Measurements from ENCODE around the gene AFP.

The AFP gene

GRCh38 chr4:73456177-73457022, 20.4 kb downstream of the AFP start:
- no peak for TF ChIP-seq CTCF (IDR thresholded peaks at IDR 0.05)

- no peak for TF ChIP-seq CTCF (IDR thresholded peaks at IDR 0.05)
Measured at GRCh38 chr4:73458184-73459047, 22.4 kb downstream of the AFP start.

- no peak for TF ChIP-seq CTCF (IDR thresholded peaks at IDR 0.05)
Measured at GRCh38 chr4:73459048-73459421, 23.0 kb downstream of the AFP start.

GRCh38 chr4:73460913-73461522, 25.0 kb downstream of the AFP start:
- TF ChIP-seq CTCF (IDR thresholded peaks at IDR 0.05) = no peak

GRCh38 chr4:73468170-73468569, 32.1 kb downstream of the AFP start:
- no peak for TF ChIP-seq CTCF (IDR thresholded peaks at IDR 0.05)

GRCh38 chr4:73470728-73471127, 34.7 kb downstream of the AFP start:
- no peak for TF ChIP-seq CTCF (IDR thresholded peaks at IDR 0.05)

- TF ChIP-seq CTCF (IDR thresholded peaks at IDR 0.05) = no peak
Measured at GRCh38 chr4:73477176-73477575, 41.2 kb downstream of the AFP start.
